Tibial nerve (tissue), 4 donors: ENCODE measurements around the gene ABHD11. TPM values are rescaled to one million over a fixed set of nuclear protein-coding genes. Genes with fewer than 3 reads are reported as not detected.

Experiments
- DNase-seq, 2 donors: peaks; one replicate each; pipeline ENCODE4 v3.0.0-alpha.2; 2019; ENCODE audit warnings: low spot score in 2 of 2
- H3K27ac ChIP-seq, 4 donors: fragments of 200-600 bp; sonication (generic) in 3 of 4; one replicate each; pipeline ENCODE4 v1.5.1; 2017 to 2019; ENCODE audit warnings: mild to moderate bottlenecking in 1 of 4
- H3K27me3 ChIP-seq, 2 donors: fragments of 200-600 bp; sonication (generic) in 1 of 2; one replicate each; pipeline versions ENCODE4 v1.5.1 to v1.6.0; 2017 to 2019
- H3K36me3 ChIP-seq, 3 donors: fragments of 200-600 bp; sonication (generic); one replicate each; pipeline ENCODE4 v1.5.1; 2018 to 2019
- H3K4me1 ChIP-seq, 4 donors: fragments of 200-600 bp; sonication (generic) in 3 of 4; one replicate each; pipeline ENCODE4 v1.5.1; 2017 to 2019
- H3K4me3 ChIP-seq, 4 donors: fragments of 200-600 bp; sonication (generic) in 3 of 4; one replicate each; pipeline ENCODE4 v1.5.1; 2017 to 2019; ENCODE audit warnings: mild to moderate bottlenecking in 1 of 4, moderate library complexity in 1 of 4
- H3K9me3 ChIP-seq, 4 donors: fragments of 200-600 bp; sonication (generic) in 3 of 4; one replicate each; pipeline ENCODE4 v1.5.1; 2017 to 2019
- CTCF ChIP-seq, 5 experiments: fragments of 200-600 bp in 3 of 5; fragments of 450-650 bp in 2 of 5; sonication (generic) in 3 of 5; IDR thresholded peaks; one replicate each; pipeline ENCODE4 v1.5.1; 2016 to 2019; ENCODE audit warnings: antibody characterized with exemption in 5 of 5, mild to moderate bottlenecking in 3 of 5, moderate library complexity in 2 of 5
- EP300 ChIP-seq, 2 donors: sonication (generic); formaldehyde crosslinking; IDR thresholded peaks; one replicate each; pipeline ENCODE4 v1.6.1; 2017; ENCODE audit warnings: antibody characterized with exemption in 2 of 2, mild to moderate bottlenecking in 1 of 2
- POLR2A ChIP-seq, 2 donors: fragments of 450-650 bp; IDR thresholded peaks; one replicate each; pipeline ENCODE4 v1.6.1; 2017; ENCODE audit warnings: antibody characterized with exemption in 2 of 2, mild to moderate bottlenecking in 2 of 2, moderate library complexity in 2 of 2
- WGBS, 2 donors: methylation state at CpG; one replicate each; pipeline ENCODE4 v1.1.5; 2018; 5-methylcytosine and 5-hydroxymethylcytosine counted together
- small RNA-seq: library from RNA; depleted of rRNA; stranded (forward); fragments of <200 nt; gene quantifications from one replicate; pipeline ENCODE3, GENCODE V24; 2016
- total RNA-seq, 4 donors: library from RNA; depleted of rRNA; stranded (reverse); fragments of >200 nt; gene quantifications; one replicate each; pipeline ENCODE4 v1.1.0, GENCODE V29; 2016

Gene ABHD11
- total RNA-seq, 4 donors from 2014 or later: 7.5 to 19.2 (median 10.9) TPM

GRCh38 chr7:73696372-73696771, 42.2 kb downstream of the ABHD11 start:
- no peaks in the 10 kb centered on the region for H3K27me3 ChIP-seq
- 87 to 92% methylated on average over 4 of the region's 4 CpGs for WGBS, 2 donors

GRCh38 chr7:73690646-73691045, 48.0 kb downstream of the ABHD11 start:
- TF ChIP-seq POLR2A (IDR thresholded peaks at IDR 0.05): no peak
- no peak for TF ChIP-seq EP300 (IDR thresholded peaks at IDR 0.05)
- no peak for TF ChIP-seq CTCF (IDR thresholded peaks at IDR 0.05)
- peaks cover 7 to 93% (median 28%) of the 10 kb centered on the region in 3 donors for H3K36me3 ChIP-seq
- no peak overlapping the region for H3K4me3 ChIP-seq
- WGBS, 2 donors: 86 to 90% methylated on average over 7 of the region's 7 CpGs
- H3K4me1 ChIP-seq: no peaks in the 10 kb centered on the region
- no peak overlapping the region for H3K27ac ChIP-seq
- DNase-seq: no peak
- no peaks in the 10 kb centered on the region for H3K27me3 ChIP-seq
- no peaks in the 10 kb centered on the region for H3K9me3 ChIP-seq

More at GRCh38 chr7:73696372-73696771, 42.2 kb downstream of the ABHD11 start:
- H3K36me3 ChIP-seq: peaks cover 7 to 100% (median 47%) of the 10 kb centered on the region in 3 donors
- H3K9me3 ChIP-seq: no peaks in the 10 kb centered on the region
- no peak for DNase-seq
- H3K4me3 ChIP-seq: no peak overlapping the region
- H3K27ac ChIP-seq: no peak overlapping the region
- TF ChIP-seq EP300 (IDR thresholded peaks at IDR 0.05) (no peak), POLR2A (IDR thresholded peaks at IDR 0.05) (no peak), CTCF (IDR thresholded peaks at IDR 0.05) (no peak)
- H3K4me1 ChIP-seq: no peaks in the 10 kb centered on the region

- TF ChIP-seq CTCF (IDR thresholded peaks at IDR 0.05) (no peak), EP300 (IDR thresholded peaks at IDR 0.05) (no peak), POLR2A (IDR thresholded peaks at IDR 0.05) (no peak)
These were observed 50.3 kb downstream of the ABHD11 start for GRCh38 chr7:73688288-73688687.

More at GRCh38 chr7:73688288-73688687, 50.3 kb downstream of the ABHD11 start:
- H3K36me3 ChIP-seq: peaks cover 6 to 69% (median 6%) of the 10 kb centered on the region in 3 donors
- peaks cover 0 to 12% (median 0%) of the 10 kb centered on the region in 4 donors for H3K4me1 ChIP-seq
- DNase-seq: no peak
- H3K9me3 ChIP-seq: no peaks in the 10 kb centered on the region
- 92 to 95% methylated on average over 8 of the region's 8 CpGs for WGBS, 2 donors
- no peak overlapping the region for H3K4me3 ChIP-seq
- no peaks in the 10 kb centered on the region for H3K27me3 ChIP-seq
- H3K27ac ChIP-seq: no peak overlapping the region

Small RNA genes lying within 50 kb of the gene (small RNA-seq; reads per million reads assigned to genes)
- not detected for gene MIR4284
- gene RN7SL265P: not detected

Other genes with a start within 250 kb of the ABHD11 start
- gene BAZ1B, start 216.5 kb downstream of the ABHD11 start, total RNA-seq: 10 to 100 TPM; 53.3 to 70.1 (median 63.6) TPM
- 10 to 100 TPM; 46.1 to 76.2 (median 59.4) TPM for gene BCL7B, start 181.1 kb downstream of the ABHD11 start, total RNA-seq
- 10 to 100 TPM; 36.6 to 70.8 (median 49.2) TPM for gene TBL2, start 160.2 kb downstream of the ABHD11 start, total RNA-seq
- gene MLXIPL, start 114.3 kb downstream of the ABHD11 start, total RNA-seq: 10 to 100 TPM; 16.2 to 83.5 (median 59.6) TPM
- gene VPS37D, start 71.0 kb downstream of the ABHD11 start, total RNA-seq: 1 to 10 TPM; 1.1 to 4.2 (median 3.4) TPM
- gene DNAJC30, start 55.3 kb downstream of the ABHD11 start, total RNA-seq: 1 to 10 TPM; 2.7 to 8.4 (median 6.3) TPM
- gene BUD23, start 55.2 kb downstream of the ABHD11 start, total RNA-seq: 10 to 100 TPM; 22.5 to 50.6 (median 39.3) TPM
- gene STX1A, start 19.1 kb downstream of the ABHD11 start, total RNA-seq: 10 to 100 TPM in 2 of 4 donors, 1 to 10 TPM in 2; 3.9 to 19.4 (median 10.8) TPM
- gene CLDN3, start 31.5 kb upstream of the ABHD11 start, total RNA-seq: not detected
- gene CLDN4, start 92.2 kb upstream of the ABHD11 start, total RNA-seq: 1 to 10 TPM in 1 of 4 donors, under 1 TPM in 2, not detected in 1; 0.42 to 2.0 (median 0.66) TPM
- 1 to 10 TPM in 3 of 4 donors, not detected in 1; 3.6 to 9.2 (median 9.0) TPM for gene METTL27, start 103.7 kb upstream of the ABHD11 start, total RNA-seq
- not detected for gene TMEM270, start 122.4 kb upstream of the ABHD11 start, total RNA-seq